ENCODE data around the gene PDE6H.

The PDE6H gene

GRCh38 chr12:14963520-14963919, 9.3 kb upstream of the PDE6H start:
- DNase-seq (ENCODE audit: low read depth, low spot score): no peak
- TF ChIP-seq CTCF (IDR thresholded peaks at IDR 0.05; ENCODE audit: low read depth, low read length): no peak
- in situ Hi-C loops (cut with HindIII; ENCODE audit: low sequenced_read_pairs): no loop called here
- no peak overlapping the region for H3K4me3 ChIP-seq (ENCODE audit: low read depth, low read length)

- in situ Hi-C loops (cut with HindIII; ENCODE audit: low sequenced_read_pairs): no loop called here
- H3K4me3 ChIP-seq (ENCODE audit: low read depth, low read length): no peak overlapping the region
- no peak for TF ChIP-seq CTCF (IDR thresholded peaks at IDR 0.05; ENCODE audit: low read depth, low read length)
- no peak for DNase-seq (ENCODE audit: low read depth, low spot score)
Observed at GRCh38 chr12:14964406-14964805, 8.4 kb upstream of the PDE6H start.

- H3K4me3 ChIP-seq (ENCODE audit: low read depth, low read length): no peak overlapping the region
- in situ Hi-C loops (cut with HindIII; ENCODE audit: low sequenced_read_pairs): no loop called here
- no peak for DNase-seq (ENCODE audit: low read depth, low spot score)
- no peak for TF ChIP-seq CTCF (IDR thresholded peaks at IDR 0.05; ENCODE audit: low read depth, low read length)
Observed at GRCh38 chr12:14965221-14965620, 7.6 kb upstream of the PDE6H start.

- H3K4me3 ChIP-seq (ENCODE audit: low read depth, low read length): no peak overlapping the region
- TF ChIP-seq CTCF (IDR thresholded peaks at IDR 0.05; ENCODE audit: low read depth, low read length): no peak
- in situ Hi-C loops (cut with HindIII; ENCODE audit: low sequenced_read_pairs): no loop called here
- no peak for DNase-seq (ENCODE audit: low read depth, low spot score)
Observed at GRCh38 chr12:14968478-14968877, 4.4 kb upstream of the PDE6H start.

GRCh38 chr12:14970473-14970872, 2.4 kb upstream of the PDE6H start:
- no peak overlapping the region for H3K4me3 ChIP-seq (ENCODE audit: low read depth, low read length)
- no peak for TF ChIP-seq CTCF (IDR thresholded peaks at IDR 0.05; ENCODE audit: low read depth, low read length)
- DNase-seq (ENCODE audit: low read depth, low spot score): no peak
- in situ Hi-C loops (cut with HindIII; ENCODE audit: low sequenced_read_pairs): no loop called here

GRCh38 chr12:14974633-14975032, 1.8 kb downstream of the PDE6H start:
- no peak overlapping the region for H3K4me3 ChIP-seq (ENCODE audit: low read depth, low read length)
- in situ Hi-C loops (cut with HindIII; ENCODE audit: low sequenced_read_pairs): no loop called here
- no peak for DNase-seq (ENCODE audit: low read depth, low spot score)
- TF ChIP-seq CTCF (IDR thresholded peaks at IDR 0.05; ENCODE audit: low read depth, low read length): no peak

- no peak overlapping the region for H3K4me3 ChIP-seq (ENCODE audit: low read depth, low read length)
- in situ Hi-C loops (cut with HindIII; ENCODE audit: low sequenced_read_pairs): no loop called here
- no peak for DNase-seq (ENCODE audit: low read depth, low spot score)
- TF ChIP-seq CTCF (IDR thresholded peaks at IDR 0.05; ENCODE audit: low read depth, low read length): no peak
Observed at GRCh38 chr12:14975457-14975856, 2.6 kb downstream of the PDE6H start.

Measured in astrocyte of the spinal cord (primary cell).